Keratinocyte (primary cell): ENCODE results near the gene BET1.

Source experiments
- EZH2 ChIP-seq: IDR thresholded peaks from one replicate; pipeline ENCODE4 v1.6.1; 2012; ENCODE audit warnings: inconsistent platforms, mild to moderate bottlenecking, low read length, moderate library complexity
- TF ChIP-seq, protein P1 (sequence below), 3 experiments: IDR thresholded peaks in 1 of 3; conservative IDR thresholded peaks in 1 of 3; optimal IDR thresholded peaks in 1 of 3; 2 replicates in 2 of 3; 3 replicates in 1 of 3; pipeline versions ENCODE3 to v1.5.1; 2011; ENCODE audit warnings: low read length in 3 of 3, mild to moderate bottlenecking in 3 of 3, moderate library complexity in 2 of 3, control low read depth in 1 of 3, inconsistent platforms in 1 of 3; ENCODE audit not compliant: insufficient read depth in 2 of 3; ENCODE audit errors: extremely low read depth in 1 of 3

DNA sequence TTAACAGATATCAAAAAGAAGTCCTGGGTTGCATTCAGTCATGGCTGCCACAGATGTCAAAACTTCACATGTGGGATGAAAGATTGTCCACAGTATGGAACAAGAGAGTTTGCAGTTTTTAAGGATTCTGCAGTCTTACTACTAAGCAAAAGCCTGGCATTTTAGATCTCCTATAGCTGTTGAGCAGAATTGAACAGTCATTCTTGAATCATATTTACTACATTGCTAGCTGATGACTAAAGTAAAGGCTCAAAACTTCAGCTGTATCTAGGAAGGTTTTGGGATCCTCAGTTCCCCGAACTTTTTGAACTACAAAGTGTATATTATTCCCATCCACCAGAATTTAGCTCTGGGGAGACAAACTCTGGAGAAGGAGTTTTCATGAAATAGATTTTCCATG is 31.0 kb downstream of the BET1 start:
- TF ChIP-seq EZH2 = no peak
- TF ChIP-seq, protein P1, sequence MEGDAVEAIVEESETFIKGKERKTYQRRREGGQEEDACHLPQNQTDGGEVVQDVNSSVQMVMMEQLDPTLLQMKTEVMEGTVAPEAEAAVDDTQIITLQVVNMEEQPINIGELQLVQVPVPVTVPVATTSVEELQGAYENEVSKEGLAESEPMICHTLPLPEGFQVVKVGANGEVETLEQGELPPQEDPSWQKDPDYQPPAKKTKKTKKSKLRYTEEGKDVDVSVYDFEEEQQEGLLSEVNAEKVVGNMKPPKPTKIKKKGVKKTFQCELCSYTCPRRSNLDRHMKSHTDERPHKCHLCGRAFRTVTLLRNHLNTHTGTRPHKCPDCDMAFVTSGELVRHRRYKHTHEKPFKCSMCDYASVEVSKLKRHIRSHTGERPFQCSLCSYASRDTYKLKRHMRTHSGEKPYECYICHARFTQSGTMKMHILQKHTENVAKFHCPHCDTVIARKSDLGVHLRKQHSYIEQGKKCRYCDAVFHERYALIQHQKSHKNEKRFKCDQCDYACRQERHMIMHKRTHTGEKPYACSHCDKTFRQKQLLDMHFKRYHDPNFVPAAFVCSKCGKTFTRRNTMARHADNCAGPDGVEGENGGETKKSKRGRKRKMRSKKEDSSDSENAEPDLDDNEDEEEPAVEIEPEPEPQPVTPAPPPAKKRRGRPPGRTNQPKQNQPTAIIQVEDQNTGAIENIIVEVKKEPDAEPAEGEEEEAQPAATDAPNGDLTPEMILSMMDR (optimal IDR thresholded peaks at IDR 0.05 in 1 of 3, IDR thresholded peaks at IDR 0.05 in 1 of 3, conservative IDR thresholded peaks at IDR 0.05 in 1 of 3; ENCODE audit: extremely low read depth in 1 of 3, insufficient read depth in 2 of 3, low read length in 3 of 3) = no peak
